HFF-Myc (cell line): ENCODE measurements around the gene CT45A8.
"Not testable (repeated sequence)": the region's sequence is repeated elsewhere in the genome, so short reads cannot be mapped to it uniquely, and the experiment has no call there.

Experiments
- DNase-seq: peaks from one replicate; pipeline ENCODE4 v3.0.0-alpha.2; 2011; ENCODE audit warnings: low read depth; ENCODE audit errors: extremely low read depth
- H3K4me3 ChIP-seq: replicated peaks from 2 replicates; pipeline ENCODE4 v1.5.1; 2011; ENCODE audit warnings: low read depth, mild to moderate bottlenecking, control low read depth, low read length
- TF ChIP-seq, protein P1 (sequence below): IDR thresholded peaks from 2 replicates; pipeline ENCODE4 v1.5.1; 2012; ENCODE audit warnings: mild to moderate bottlenecking, low read depth, low read length, control low read depth; ENCODE audit errors: missing control alignments

The CT45A8 gene

GRCh38 chrX:135854438-135854837 lies at the start of gene CT45A8:
Gene CT45A8, minus strand, starts transcription at chrX:135854538. Its CDS starts 3,755 bp downstream, at chrX:135850783.
- not testable (repeated sequence) for H3K4me3 ChIP-seq, DNase-seq

DNA sequence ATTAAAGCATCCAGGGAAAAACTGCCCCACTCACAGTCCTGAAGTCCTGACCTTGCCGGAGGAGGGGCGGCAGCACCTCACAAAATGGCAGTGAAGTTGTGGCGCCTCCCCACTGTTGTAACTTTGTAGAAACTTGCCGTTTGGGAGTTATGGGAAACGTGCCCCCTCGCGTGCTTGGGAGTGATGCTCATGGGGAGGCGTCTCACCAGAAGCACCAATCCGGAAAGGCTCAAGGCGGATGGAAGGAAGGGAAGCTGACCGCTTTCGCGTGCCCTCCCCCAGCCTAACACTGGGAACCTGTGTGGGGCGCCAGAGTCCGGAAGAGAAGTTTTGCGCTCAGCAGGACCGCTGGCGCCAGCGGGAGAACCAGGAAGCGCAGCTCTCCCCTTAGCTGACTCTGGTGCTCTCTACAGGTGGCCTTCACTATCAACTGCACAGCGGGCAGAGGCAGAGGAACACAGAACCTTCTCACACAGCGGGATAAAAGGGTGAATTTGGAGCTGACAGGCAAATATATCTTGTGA lies 39.0 kb upstream of the CT45A8 start, which contains the start of the genes CT45A10 and SAGE1:
Gene CT45A10, minus strand, starts transcription at position 151 of the 524 bp plus-strand sequence. CDS start 8,100 bp downstream, outside the sequence.
Gene SAGE1, plus strand, starts transcription at position 423 of the 524 bp plus-strand sequence. CDS start 2,527 bp downstream, outside the sequence.
- no peak within 1 kb of the TSS for H3K4me3 ChIP-seq
- TF ChIP-seq, protein P1, sequence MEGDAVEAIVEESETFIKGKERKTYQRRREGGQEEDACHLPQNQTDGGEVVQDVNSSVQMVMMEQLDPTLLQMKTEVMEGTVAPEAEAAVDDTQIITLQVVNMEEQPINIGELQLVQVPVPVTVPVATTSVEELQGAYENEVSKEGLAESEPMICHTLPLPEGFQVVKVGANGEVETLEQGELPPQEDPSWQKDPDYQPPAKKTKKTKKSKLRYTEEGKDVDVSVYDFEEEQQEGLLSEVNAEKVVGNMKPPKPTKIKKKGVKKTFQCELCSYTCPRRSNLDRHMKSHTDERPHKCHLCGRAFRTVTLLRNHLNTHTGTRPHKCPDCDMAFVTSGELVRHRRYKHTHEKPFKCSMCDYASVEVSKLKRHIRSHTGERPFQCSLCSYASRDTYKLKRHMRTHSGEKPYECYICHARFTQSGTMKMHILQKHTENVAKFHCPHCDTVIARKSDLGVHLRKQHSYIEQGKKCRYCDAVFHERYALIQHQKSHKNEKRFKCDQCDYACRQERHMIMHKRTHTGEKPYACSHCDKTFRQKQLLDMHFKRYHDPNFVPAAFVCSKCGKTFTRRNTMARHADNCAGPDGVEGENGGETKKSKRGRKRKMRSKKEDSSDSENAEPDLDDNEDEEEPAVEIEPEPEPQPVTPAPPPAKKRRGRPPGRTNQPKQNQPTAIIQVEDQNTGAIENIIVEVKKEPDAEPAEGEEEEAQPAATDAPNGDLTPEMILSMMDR: no peak
- DNase-seq: no peak

- TF ChIP-seq, protein P1: no peak
- no peak overlapping the region for H3K4me3 ChIP-seq
Observed at GRCh38 chrX:135892781-135893180, 38.4 kb upstream of the CT45A8 start.

DNA sequence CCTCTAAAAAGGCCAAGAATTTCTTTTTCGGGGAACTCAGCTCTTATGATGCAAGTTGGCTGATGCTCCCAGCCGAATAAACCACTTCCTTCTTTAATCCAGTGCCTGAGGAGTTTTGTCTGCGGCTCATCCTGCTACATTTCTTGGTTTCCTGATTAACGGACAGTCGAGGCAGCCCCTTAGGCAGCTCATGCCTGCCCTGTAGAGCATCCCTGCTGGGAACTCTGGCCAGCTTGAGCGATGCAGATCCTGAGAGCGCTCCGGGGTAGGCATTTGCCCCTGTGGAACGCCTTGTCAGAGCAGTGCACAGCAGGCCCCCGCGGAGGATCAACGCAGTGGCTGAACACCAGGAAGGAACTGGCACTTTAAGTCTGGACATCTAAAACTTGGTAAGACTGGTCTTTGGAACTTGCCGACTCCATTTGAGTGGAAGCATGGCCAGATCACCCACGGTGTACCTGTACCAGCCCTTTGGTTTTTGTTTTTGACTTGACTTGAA lies 35.8 kb upstream of the CT45A8 start:
- TF ChIP-seq, protein P1: no peak
- DNase-seq: no peak

More at GRCh38 chrX:135892781-135893180, 38.4 kb upstream of the CT45A8 start:
- DNase-seq: no peak

DNA sequence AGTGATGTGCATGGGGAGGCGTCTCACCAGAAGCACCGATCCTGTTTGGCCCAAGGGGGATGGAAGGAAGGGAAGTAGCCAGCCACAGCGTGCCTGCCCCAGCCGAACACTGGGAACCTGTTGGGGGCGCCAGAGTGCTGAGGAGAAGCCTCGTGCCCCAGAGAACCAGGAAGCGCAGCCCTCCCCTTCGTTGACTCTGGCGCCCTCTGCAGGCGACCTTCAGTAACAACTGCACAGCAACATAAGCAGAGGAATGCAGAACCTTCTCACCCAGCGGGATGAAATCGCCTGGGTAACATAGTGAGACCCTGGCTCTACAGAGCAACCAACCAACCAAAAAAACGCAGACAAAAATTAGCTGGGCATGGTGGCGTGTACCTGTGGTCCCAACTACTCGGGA lies 34.6 kb upstream of the CT45A8 start:
- TF ChIP-seq, protein P1: peak; percentile 12
- not testable (repeated sequence) for DNase-seq, H3K4me3 ChIP-seq

More for the DNA sequence above, 35.8 kb upstream of the CT45A8 start:
- no peak overlapping the region for H3K4me3 ChIP-seq

GRCh38 chrX:135888230-135888629 lies 33.9 kb upstream of the CT45A8 start:
- DNase-seq, H3K4me3 ChIP-seq: not testable (repeated sequence)

GRCh38 chrX:135882741-135883140 lies 28.4 kb upstream of the CT45A8 start:
- H3K4me3 ChIP-seq: not testable (repeated sequence)

GRCh38 chrX:135871712-135872111 lies 17.4 kb upstream of the CT45A8 start, which contains the start of gene CT45A9:
Gene CT45A9, minus strand, starts transcription at chrX:135871812. Its CDS starts 3,751 bp downstream, at chrX:135868061.
- not testable (repeated sequence) for DNase-seq, H3K4me3 ChIP-seq

More at GRCh38 chrX:135882741-135883140, 28.4 kb upstream of the CT45A8 start:
- not testable (repeated sequence) for DNase-seq

- DNase-seq, H3K4me3 ChIP-seq: not testable (repeated sequence)
Observed at GRCh38 chrX:135837180-135837579, 17.2 kb downstream of the CT45A8 start, which contains the start of gene CT45A7. Gene CT45A7, minus strand, starts transcription at chrX:135837280. Its CDS starts 3,747 bp downstream, at chrX:135833533.

- H3K4me3 ChIP-seq, DNase-seq: not testable (repeated sequence)
Observed at GRCh38 chrX:135819912-135820311, 34.4 kb downstream of the CT45A8 start, which contains the start of gene CT45A2. Gene CT45A2, minus strand, starts transcription at chrX:135820012. Its CDS starts 3,747 bp downstream, at chrX:135816265.

GRCh38 chrX:135802687-135803086 lies 51.7 kb downstream of the CT45A8 start, which contains the start of gene CT45A6:
Gene CT45A6, minus strand, starts transcription at chrX:135802787. Its CDS starts 3,794 bp downstream, at chrX:135798993.
- DNase-seq, H3K4me3 ChIP-seq: not testable (repeated sequence)
